NCI-H2107 treated with DMSO at 0.1 percent for 48 hours (cell line): ENCODE results near the gene FIGN.

Experiments
- DNase-seq: peaks from one replicate; lab custom pipeline; 2025; ENCODE audit not compliant: unreplicated experiment; lab: John Stamatoyannopoulos, UW

The FIGN gene

GRCh38 chr2:163709270-163709669, 26.5 kb downstream of the FIGN start:
- no peak for DNase-seq

- DNase-seq: no peak
These were observed 27.5 kb downstream of the FIGN start for GRCh38 chr2:163708265-163708664.

GRCh38 chr2:163703386-163703785, 32.4 kb downstream of the FIGN start:
- DNase-seq: no peak

GRCh38 chr2:163701399-163702195, 34.2 kb downstream of the FIGN start:
- no peak for DNase-seq

GRCh38 chr2:163698857-163699256, 37.0 kb downstream of the FIGN start:
- DNase-seq: no peak

GRCh38 chr2:163697846-163698637, 37.8 kb downstream of the FIGN start:
- no peak for DNase-seq

GRCh38 chr2:163697429-163697828, 38.4 kb downstream of the FIGN start:
- no peak for DNase-seq

GRCh38 chr2:163693484-163693883, 42.3 kb downstream of the FIGN start:
- DNase-seq: no peak

- DNase-seq: no peak
These were observed 43.0 kb downstream of the FIGN start for GRCh38 chr2:163692611-163693482.

GRCh38 chr2:163692081-163692480, 43.7 kb downstream of the FIGN start:
- no peak for DNase-seq

- DNase-seq: no peak
These were observed 44.9 kb downstream of the FIGN start for GRCh38 chr2:163690896-163691295.

- no peak for DNase-seq
These were observed 48.6 kb downstream of the FIGN start for GRCh38 chr2:163687217-163687616.

- no peak for DNase-seq
These were observed 49.5 kb downstream of the FIGN start for GRCh38 chr2:163686289-163686688.

- no peak for DNase-seq
These were observed 53.1 kb downstream of the FIGN start for GRCh38 chr2:163682695-163683094.

- DNase-seq: no peak
These were observed 54.1 kb downstream of the FIGN start for GRCh38 chr2:163681745-163682144.

GRCh38 chr2:163675388-163675787, 60.4 kb downstream of the FIGN start:
- no peak for DNase-seq

- no peak for DNase-seq
These were observed 62.3 kb downstream of the FIGN start for GRCh38 chr2:163673522-163673921.

GRCh38 chr2:163670929-163671328, 64.9 kb downstream of the FIGN start:
- DNase-seq: no peak

- no peak for DNase-seq
These were observed 66.3 kb downstream of the FIGN start for GRCh38 chr2:163669506-163669905.

GRCh38 chr2:163667064-163667887, 68.5 kb downstream of the FIGN start:
- DNase-seq: no peak
